Gastrocnemius medialis (tissue), 4 donors: ENCODE measurements around the gene MTCL1. TPM values are rescaled to one million over a fixed set of nuclear protein-coding genes. Genes with fewer than 3 reads are reported as not detected.
A peak's percentile ranks its signal among the peaks of the same experiment; 100 is the strongest.

Experiments
- ATAC-seq, 2 donors: fragments of 150-250 bp; one replicate each; pipeline ENCODE4 v1.9.1; 2016
- DNase-seq, 2 donors: peaks; one replicate each; pipeline ENCODE4 v3.0.0-alpha.2; 2019
- H3K27ac ChIP-seq, 4 donors: fragments of 200-600 bp; sonication (generic); 1 replicate in 1 of 4; 2 replicates in 3 of 4; pipeline ENCODE4 v1.5.1; 2016 to 2018; ENCODE audit warnings: mild to moderate bottlenecking in 2 of 4, moderate library complexity in 1 of 4
- H3K27me3 ChIP-seq, 3 donors: fragments of 200-600 bp; sonication (generic) in 2 of 3; 1 replicate in 1 of 3; 2 replicates in 2 of 3; pipeline versions ENCODE4 v1.5.1 to v1.6.0; 2016 to 2019; ENCODE audit warnings: mild to moderate bottlenecking in 1 of 3, moderate library complexity in 1 of 3
- H3K36me3 ChIP-seq, 2 donors: fragments of 200-600 bp; sonication (generic) in 1 of 2; one replicate each; pipeline ENCODE4 v1.5.1; 2017 to 2018
- H3K4me1 ChIP-seq, 2 donors: fragments of 200-600 bp; sonication (generic) in 1 of 2; one replicate each; pipeline ENCODE4 v1.5.1; 2016 to 2017; ENCODE audit warnings: mild to moderate bottlenecking in 2 of 2
- H3K4me3 ChIP-seq, 4 donors: fragments of 200-600 bp; sonication (generic) in 3 of 4; 1 replicate in 1 of 4; 2 replicates in 3 of 4; pipeline ENCODE4 v1.5.1; 2016 to 2019; ENCODE audit warnings: mild to moderate bottlenecking in 2 of 4
- H3K9me3 ChIP-seq, 3 donors: fragments of 200-600 bp; sonication (generic) in 2 of 3; 1 replicate in 1 of 3; 2 replicates in 2 of 3; pipeline ENCODE4 v1.5.1; 2016 to 2019
- POLR2A ChIP-seq, 2 donors: fragments of 450-650 bp; IDR thresholded peaks; one replicate each; pipeline ENCODE4 v1.6.1; 2017; ENCODE audit warnings: antibody characterized with exemption in 2 of 2, mild to moderate bottlenecking in 2 of 2, moderate library complexity in 2 of 2
- in situ Hi-C, 4 donors: fragments of 200-750 bp; cut with MboI; loops; one replicate each; pipeline versions ENCODE4 v1.15.0 to v1.8.0; 2017; ENCODE audit warnings: low sequenced_read_pairs in 4 of 4
- intact Hi-C: fragments of 100-400 bp; cut with DNase I; formaldehyde crosslinking; loops from one replicate; pipeline ENCODE4 v1.15.1; 2023; ENCODE audit warnings: low total_unique reads
- total RNA-seq, 4 donors: library from RNA; depleted of rRNA; stranded (reverse); fragments of >200 nt; gene quantifications; one replicate each; pipeline versions ENCODE4 v1.1.0 to v1.2.3, GENCODE V29; 2016
- TF ChIP-seq, protein P1 (sequence below), 5 experiments: fragments of 450-650 bp in 3 of 5; fragments of 200-600 bp in 2 of 5; sonication (generic) in 2 of 5; IDR thresholded peaks in 4 of 5; conservative IDR thresholded peaks in 1 of 5; 1 replicate in 4 of 5; 2 replicates in 1 of 5; pipeline ENCODE4 v1.5.1; 2016 to 2019; ENCODE audit warnings: antibody characterized with exemption in 5 of 5, mild to moderate bottlenecking in 3 of 5, moderate library complexity in 3 of 5

MTCL1 gene
- total RNA-seq, 4 donors from 2014 or later = 2.0 to 8.6 (median 3.5) TPM

DNA sequence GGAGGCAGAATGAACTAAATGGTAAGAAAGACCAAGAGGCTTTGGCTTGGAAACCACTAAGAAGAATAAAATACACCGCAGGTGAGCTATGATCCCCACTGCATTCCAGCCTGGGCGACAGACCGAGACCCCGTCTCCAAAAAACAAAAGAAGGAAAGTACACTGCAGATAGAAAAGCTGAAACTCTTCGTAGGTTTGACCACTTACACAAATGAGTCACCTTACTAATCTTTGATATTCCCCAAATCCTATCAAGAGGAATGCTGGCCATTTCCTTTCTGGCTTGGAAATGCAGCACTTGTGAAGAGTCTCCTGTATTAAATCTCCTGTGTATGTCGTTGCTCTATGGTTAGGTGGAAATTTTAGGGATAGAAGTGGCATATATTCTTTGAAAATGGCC lies 108.8 kb downstream of the MTCL1 start:
- in situ Hi-C loops (no loop called here), intact Hi-C loops (no loop called here)
- Histone ChIP-seq H3K4me3 (no peak overlapping the region), H3K4me1 (peaks cover 5 to 13% of the 10 kb centered on the region in 2 donors), H3K27ac (no peak overlapping the region), H3K36me3 (no peaks in the 10 kb centered on the region), H3K27me3 (no peaks in the 10 kb centered on the region), H3K9me3 (no peaks in the 10 kb centered on the region)
- ATAC-seq = no peak
- no peak for DNase-seq
- TF ChIP-seq, protein P1, sequence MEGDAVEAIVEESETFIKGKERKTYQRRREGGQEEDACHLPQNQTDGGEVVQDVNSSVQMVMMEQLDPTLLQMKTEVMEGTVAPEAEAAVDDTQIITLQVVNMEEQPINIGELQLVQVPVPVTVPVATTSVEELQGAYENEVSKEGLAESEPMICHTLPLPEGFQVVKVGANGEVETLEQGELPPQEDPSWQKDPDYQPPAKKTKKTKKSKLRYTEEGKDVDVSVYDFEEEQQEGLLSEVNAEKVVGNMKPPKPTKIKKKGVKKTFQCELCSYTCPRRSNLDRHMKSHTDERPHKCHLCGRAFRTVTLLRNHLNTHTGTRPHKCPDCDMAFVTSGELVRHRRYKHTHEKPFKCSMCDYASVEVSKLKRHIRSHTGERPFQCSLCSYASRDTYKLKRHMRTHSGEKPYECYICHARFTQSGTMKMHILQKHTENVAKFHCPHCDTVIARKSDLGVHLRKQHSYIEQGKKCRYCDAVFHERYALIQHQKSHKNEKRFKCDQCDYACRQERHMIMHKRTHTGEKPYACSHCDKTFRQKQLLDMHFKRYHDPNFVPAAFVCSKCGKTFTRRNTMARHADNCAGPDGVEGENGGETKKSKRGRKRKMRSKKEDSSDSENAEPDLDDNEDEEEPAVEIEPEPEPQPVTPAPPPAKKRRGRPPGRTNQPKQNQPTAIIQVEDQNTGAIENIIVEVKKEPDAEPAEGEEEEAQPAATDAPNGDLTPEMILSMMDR (IDR thresholded peaks at IDR 0.05 in 4 of 5, conservative IDR thresholded peaks at IDR 0.05 in 1 of 5) = no peak
- TF ChIP-seq POLR2A (IDR thresholded peaks at IDR 0.05) = no peak

DNA sequence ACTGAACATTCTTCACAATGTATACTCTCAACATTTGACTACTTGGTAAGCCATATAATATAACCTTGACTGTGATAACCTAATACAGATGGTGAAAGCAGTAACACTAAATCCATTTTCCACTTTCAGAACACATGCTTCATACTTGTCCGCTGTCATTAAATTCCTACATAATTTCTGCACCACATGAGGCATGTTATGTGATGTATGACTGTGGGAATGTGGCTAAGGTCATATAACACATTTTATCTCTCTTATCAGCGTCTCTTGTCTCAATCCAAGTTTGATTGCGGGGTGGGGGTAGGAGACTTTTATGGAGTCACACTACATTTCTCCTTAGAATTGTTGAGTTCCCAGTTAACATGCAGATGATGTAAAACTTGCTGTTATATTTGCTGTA lies 110.9 kb downstream of the MTCL1 start:
- H3K4me3 ChIP-seq = no peak overlapping the region
- no peak for DNase-seq
- no peak for TF ChIP-seq POLR2A (IDR thresholded peaks at IDR 0.05)
- TF ChIP-seq, protein P1 (IDR thresholded peaks at IDR 0.05 in 4 of 5, conservative IDR thresholded peaks at IDR 0.05 in 1 of 5) = no peak
- H3K4me1 ChIP-seq = peaks cover 5 to 13% of the 10 kb centered on the region in 2 donors
- H3K27me3 ChIP-seq = no peaks in the 10 kb centered on the region
- no peaks in the 10 kb centered on the region for H3K9me3 ChIP-seq
- intact Hi-C loops (no loop called here), in situ Hi-C loops (no loop called here)
- no peaks in the 10 kb centered on the region for H3K36me3 ChIP-seq
- H3K27ac ChIP-seq = no peak overlapping the region
- ATAC-seq = no peak

DNA sequence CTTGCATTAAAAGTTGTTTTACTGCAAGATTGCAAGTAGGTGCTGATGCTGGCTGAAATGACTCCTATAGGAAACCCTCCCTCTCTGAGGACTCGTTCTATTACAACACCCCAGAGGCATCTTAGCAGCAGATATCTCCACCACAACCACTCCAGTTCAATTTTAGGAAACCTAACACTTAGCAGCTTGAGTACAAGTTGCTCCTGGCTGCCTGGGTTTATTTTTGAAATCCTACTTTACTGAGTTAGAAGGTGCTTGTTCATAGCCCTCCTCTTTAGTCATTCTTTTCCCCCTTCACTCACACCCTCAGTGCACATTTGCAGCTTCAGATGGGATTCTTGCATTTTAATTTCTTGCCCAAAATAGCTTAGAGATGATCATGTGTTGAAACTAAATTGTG lies 111.5 kb downstream of the MTCL1 start:
- H3K27me3 ChIP-seq = no peaks in the 10 kb centered on the region
- no peak overlapping the region for H3K27ac ChIP-seq
- H3K9me3 ChIP-seq = no peaks in the 10 kb centered on the region
- TF ChIP-seq POLR2A (IDR thresholded peaks at IDR 0.05) = no peak
- TF ChIP-seq, protein P1 (IDR thresholded peaks at IDR 0.05 in 4 of 5, conservative IDR thresholded peaks at IDR 0.05 in 1 of 5) = no peak
- H3K4me3 ChIP-seq = no peak overlapping the region
- intact Hi-C loops (no loop called here), in situ Hi-C loops (no loop called here)
- peaks cover 5 to 13% of the 10 kb centered on the region in 2 donors for H3K4me1 ChIP-seq
- ATAC-seq (peak; percentile 76 to 97), DNase-seq (no peak)
- no peaks in the 10 kb centered on the region for H3K36me3 ChIP-seq

DNA sequence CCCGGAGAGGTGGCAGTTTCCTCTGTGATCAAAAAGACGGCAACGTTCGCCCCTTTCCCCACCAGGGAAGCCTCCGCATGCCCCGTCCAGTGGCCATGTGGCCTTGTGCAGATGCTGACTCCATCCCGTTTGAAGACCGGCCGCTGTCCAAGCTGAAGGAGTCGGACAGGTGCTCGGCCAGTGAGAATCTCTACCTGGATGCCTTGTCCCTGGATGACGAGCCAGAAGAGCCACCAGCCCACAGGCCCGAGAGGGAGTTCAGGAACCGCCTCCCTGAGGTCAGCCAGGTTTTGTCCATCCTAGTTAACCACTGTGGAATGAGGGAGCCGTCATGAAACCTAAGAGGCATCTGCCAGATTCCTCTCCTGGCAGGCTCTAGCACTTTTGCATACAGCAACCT lies 113.6 kb downstream of the MTCL1 start:
- Histone ChIP-seq H3K36me3 (no peaks in the 10 kb centered on the region), H3K9me3 (no peaks in the 10 kb centered on the region), H3K4me3 (no peak overlapping the region), H3K4me1 (peaks cover 5 to 13% of the 10 kb centered on the region in 2 donors), H3K27ac (no peak overlapping the region), H3K27me3 (no peaks in the 10 kb centered on the region)
- in situ Hi-C loops = no loop called here
- TF ChIP-seq, protein P1 (IDR thresholded peaks at IDR 0.05 in 4 of 5, conservative IDR thresholded peaks at IDR 0.05 in 1 of 5) = no peak
- TF ChIP-seq POLR2A (IDR thresholded peaks at IDR 0.05) = no peak
- ATAC-seq (no peak), DNase-seq (no peak)
- intact Hi-C loops = loop anchor here (2.0 kb wide), 1 partner anchor 14 kb away; no protein-coding TSS in a partner anchor
